HG02588 (cell line): ENCODE data around the gene EGLN2.
"Not testable (repeated sequence)": the region's sequence is repeated elsewhere in the genome, so short reads cannot be mapped to it uniquely, and the experiment has no call there.

ENCODE experiments used
- ATAC-seq: cut with Tn5 transposase; IDR thresholded peaks from one replicate; pipeline ENCODE4 v1.9.1; 2021; ENCODE audit warnings: mild to moderate bottlenecking, moderate library complexity; ENCODE audit not compliant: unreplicated experiment

Gene EGLN2

GRCh38 chr19:40798683-40799557 is at the start of gene EGLN2:
Gene EGLN2, plus strand, starts transcription at chr19:40799191. Its CDS starts 1,382 bp downstream, at chr19:40800573.
- peak; percentile 68 for ATAC-seq

GRCh38 chr19:40750058-40750873 is 48.7 kb upstream of the EGLN2 start, which contains the start of gene ACTMAP:
Gene ACTMAP, minus strand, starts transcription at chr19:40750477. Its CDS starts 674 bp downstream, at chr19:40749803.
- ATAC-seq, result peak; percentile 83

- ATAC-seq, result peak; percentile 54
These were observed 48.0 kb upstream of the EGLN2 start, which contains the start of gene SNRPA for GRCh38 chr19:40750874-40751537. Gene SNRPA, plus strand, starts transcription at chr19:40751203. Its CDS starts 206 bp downstream, at chr19:40751409.

GRCh38 chr19:40752257-40752781 is 46.7 kb upstream of the EGLN2 start:
- ATAC-seq, result no peak

GRCh38 chr19:40754611-40755247 is 44.3 kb upstream of the EGLN2 start:
- no peak for ATAC-seq

- no peak for ATAC-seq
These were observed 43.8 kb upstream of the EGLN2 start for GRCh38 chr19:40755248-40755624.

GRCh38 chr19:40755791-40756190 is 43.2 kb upstream of the EGLN2 start:
- no peak for ATAC-seq

GRCh38 chr19:40756502-40757110 is 42.4 kb upstream of the EGLN2 start:
- ATAC-seq, result no peak

GRCh38 chr19:40758491-40758890 is 40.5 kb upstream of the EGLN2 start:
- ATAC-seq, result no peak

GRCh38 chr19:40759352-40759751 is 39.6 kb upstream of the EGLN2 start:
- no peak for ATAC-seq

- no peak for ATAC-seq
These were observed 36.1 kb upstream of the EGLN2 start for GRCh38 chr19:40762754-40763470.

- ATAC-seq, result no peak
These were observed 35.5 kb upstream of the EGLN2 start for GRCh38 chr19:40763526-40763925.

GRCh38 chr19:40763963-40764362 is 35.0 kb upstream of the EGLN2 start:
- ATAC-seq, result no peak

- ATAC-seq, result not testable (repeated sequence)
These were observed 32.6 kb upstream of the EGLN2 start for GRCh38 chr19:40766385-40766784.

GRCh38 chr19:40768869-40769268 is 30.1 kb upstream of the EGLN2 start:
- ATAC-seq, result no peak

GRCh38 chr19:40771101-40771862 is 27.7 kb upstream of the EGLN2 start:
- not testable (repeated sequence) for ATAC-seq

GRCh38 chr19:40774916-40775631 is 23.9 kb upstream of the EGLN2 start, which contains the start of gene MIA:
Gene MIA, plus strand, starts transcription at chr19:40775521. Its CDS starts 22 bp downstream, at chr19:40775543.
- no peak for ATAC-seq

- no peak for ATAC-seq
These were observed 23.4 kb upstream of the EGLN2 start for GRCh38 chr19:40775632-40776022.
